Endothelial cell of umbilical vein (primary cell): Measurements from ENCODE around the gene DSCAML1. TPM values are rescaled to one million over a fixed set of nuclear protein-coding genes. Genes with fewer than 3 reads are reported as not detected.

Source experiments
- BruUV-seq: library from RNA; stranded (reverse); fragments of 400-500 nt; replicated peaks from 2 replicates; lab custom pipeline; 2021; lab: Mats Ljungman, UMichigan
- CTCF ChIA-PET: fragments of 300-600, 350-600 bp; sonication (Branson Sonifier 250); formaldehyde crosslinking; loops from one replicate; lab custom pipeline; 2021; ENCODE audit warnings: antibody characterized with exemption, inconsistent platforms; lab: Charles Lee
- POLR2A ChIA-PET: fragments of 300-600, 350-600 bp; sonication (Branson Sonifier 250); formaldehyde crosslinking; loops from one replicate; lab custom pipeline; 2021; ENCODE audit warnings: antibody characterized with exemption, inconsistent platforms; lab: Charles Lee
- DNase-seq: peaks from one replicate; pipeline ENCODE4 v3.0.0-alpha.2; 2011; ENCODE audit warnings: low read depth, low spot score
- FAIRE-seq: peaks from 2 replicates; lab custom pipeline; 2011; peaks lifted over from hg19 to GRCh38; lab: Jason Lieb, UNC
- H2AFZ ChIP-seq: 2 replicates; pipeline ENCODE4 v1.6.0; 2012; ENCODE audit warnings: low read depth, low read length, control low read depth, inconsistent platforms
- H3K27ac ChIP-seq: 2 replicates; pipeline ENCODE4 v1.5.1; 2011; ENCODE audit warnings: low read depth, mild to moderate bottlenecking, control low read depth, low read length, moderate library complexity; ENCODE audit not compliant: insufficient read depth
- H3K27me3 ChIP-seq, 2 experiments: 2 replicates each; pipeline versions ENCODE4 v1.6.0 to v1.6.1; 2011; ENCODE audit warnings: low read length in 2 of 2, mixed read lengths in 1 of 2; ENCODE audit not compliant: control insufficient read depth in 2 of 2, insufficient read depth in 2 of 2
- H3K36me3 ChIP-seq, 2 experiments: 2 replicates in 1 of 2; 3 replicates in 1 of 2; pipeline ENCODE4 v1.5.1; 2011; ENCODE audit warnings: low read length in 2 of 2, mild to moderate bottlenecking in 1 of 2, moderate library complexity in 1 of 2; ENCODE audit not compliant: control insufficient read depth in 2 of 2, insufficient read depth in 2 of 2; ENCODE audit errors: extremely low read depth in 1 of 2
- H3K4me1 ChIP-seq: 3 replicates; pipeline ENCODE4 v1.5.1; 2011; ENCODE audit warnings: mild to moderate bottlenecking, low read length; ENCODE audit not compliant: control insufficient read depth, insufficient read depth; ENCODE audit errors: extremely low read depth
- H3K4me2 ChIP-seq: 2 replicates; pipeline ENCODE4 v1.6.1; 2011; ENCODE audit warnings: low read length, control low read depth, mixed read lengths; ENCODE audit not compliant: insufficient read depth
- H3K4me3 ChIP-seq, 3 experiments: fragments of 200-600 bp in 1 of 3; sonication (generic), shearing (Covaris generic) in 1 of 3; replicated peaks in 1 of 3; 2 replicates each; pipeline ENCODE4 v1.5.1; 2011 to 2016; ENCODE audit warnings: control low read depth in 3 of 3, low read length in 3 of 3, mild to moderate bottlenecking in 2 of 3, inconsistent platforms in 1 of 3, low read depth in 1 of 3, moderate library complexity in 1 of 3; ENCODE audit not compliant: insufficient read depth in 1 of 3
- H3K79me2 ChIP-seq: 2 replicates; pipeline ENCODE4 v1.6.0; 2012; ENCODE audit warnings: low read length, inconsistent platforms; ENCODE audit not compliant: control insufficient read depth, insufficient read depth
- H3K9ac ChIP-seq: replicated peaks from 2 replicates; pipeline ENCODE3; 2011; ENCODE audit warnings: low read length, control low read depth; ENCODE audit not compliant: insufficient read depth; ENCODE audit errors: extremely low read depth
- H3K9me1 ChIP-seq: replicated peaks from 3 replicates; pipeline ENCODE4 v1.6.0; 2011; ENCODE audit warnings: mild to moderate bottlenecking, low read length; ENCODE audit not compliant: control insufficient read depth, insufficient read depth; ENCODE audit errors: extremely low read depth
- H3K9me3 ChIP-seq: replicated peaks from 2 replicates; pipeline ENCODE4 v1.5.1; 2012; ENCODE audit warnings: low read length, inconsistent platforms; ENCODE audit not compliant: control insufficient read depth, insufficient read depth
- H4K20me1 ChIP-seq: replicated peaks from 2 replicates; pipeline ENCODE3; 2011; ENCODE audit warnings: mild to moderate bottlenecking, low read length; ENCODE audit not compliant: control insufficient read depth, insufficient read depth; ENCODE audit errors: extremely low read depth
- EZH2 ChIP-seq: IDR thresholded peaks from 2 replicates; pipeline ENCODE4 v1.6.1; 2012; ENCODE audit warnings: borderline replicate concordance, low read depth, mild to moderate bottlenecking, moderate library complexity, low read length, inconsistent platforms; ENCODE audit not compliant: severe bottlenecking
- FOS ChIP-seq: IDR thresholded peaks from 2 replicates; pipeline ENCODE4 v1.6.1; 2011; ENCODE audit warnings: mild to moderate bottlenecking, low read length, moderate library complexity, borderline replicate concordance; ENCODE audit not compliant: insufficient read depth
- GATA2 ChIP-seq: IDR thresholded peaks from 2 replicates; pipeline ENCODE4 v1.7.0; 2011; ENCODE audit warnings: low read depth, mild to moderate bottlenecking, moderate library complexity, mixed read lengths, low read length; ENCODE audit not compliant: insufficient read length, insufficient read depth
- JUN ChIP-seq: IDR thresholded peaks from 2 replicates; pipeline ENCODE4 v1.6.1; 2011; ENCODE audit warnings: borderline replicate concordance, low read depth; ENCODE audit not compliant: insufficient read length, insufficient read depth
- MYC ChIP-seq: IDR thresholded peaks from one replicate; pipeline ENCODE4 v1.6.1; 2011; ENCODE audit warnings: mild to moderate bottlenecking, low read depth, low read length
- POLR2A ChIP-seq: IDR thresholded peaks from 2 replicates; pipeline ENCODE4 v1.6.1; 2012; ENCODE audit warnings: low read depth, mild to moderate bottlenecking, control low read depth, low read length
- POLR2AphosphoS5 ChIP-seq: IDR thresholded peaks from 2 replicates; pipeline ENCODE4 v1.6.1; 2012; ENCODE audit warnings: low read depth, mild to moderate bottlenecking, control low read depth, low read length, moderate library complexity; ENCODE audit not compliant: insufficient read depth
- dilution Hi-C: fragments of 300-500 bp; cut with MboI; formaldehyde crosslinking; loops from one replicate; pipeline ENCODE4 v1.15.0; 2019; ENCODE audit warnings: low sequenced_read_pairs; ENCODE audit not compliant: extremely low pct_ligation_motif_present
- intact Hi-C: fragments of 100-400 bp; cut with micrococcal nuclease; formaldehyde crosslinking; loops from one replicate; pipeline ENCODE4 v1.10.0; 2022
- polyA plus RNA-seq, 4 experiments: library from polyadenylated mRNA; depleted of rRNA in 3 of 4; stranded (reverse) in 3 of 4; unstranded in 1 of 4; fragments of >200 nt; gene quantifications; 2 replicates each; pipeline versions ENCODE4 v1.2.1 to v1.2.3, GENCODE V29; 2011 to 2012; ENCODE audit warnings: missing spikeins in 1 of 4
- total RNA-seq: library from RNA; stranded (reverse); gene quantifications from 2 replicates; pipeline ENCODE4 v1.2.3, GENCODE V29; 2021
- TF ChIP-seq, protein P1 (sequence below): IDR thresholded peaks from 2 replicates; pipeline ENCODE4 v1.6.1; 2011; ENCODE audit not compliant: insufficient read depth, insufficient read length
- TF ChIP-seq, protein P2 (sequence below), 2 donors: IDR thresholded peaks; 1 replicate in 1 of 2; 2 replicates in 1 of 2; pipeline ENCODE4 v1.5.1; 2011; ENCODE audit warnings: low read length in 2 of 2, mild to moderate bottlenecking in 2 of 2, moderate library complexity in 2 of 2, control low read depth in 1 of 2, inconsistent platforms in 1 of 2, low read depth in 1 of 2; ENCODE audit not compliant: insufficient read depth in 1 of 2; ENCODE audit errors: extremely low read depth in 1 of 2

The DSCAML1 gene
- total and polyA plus RNA-seq, 2 donors (not counting 3 experiments of a cell fraction or from before 2014, with no cell fraction given), result not detected

DNA sequence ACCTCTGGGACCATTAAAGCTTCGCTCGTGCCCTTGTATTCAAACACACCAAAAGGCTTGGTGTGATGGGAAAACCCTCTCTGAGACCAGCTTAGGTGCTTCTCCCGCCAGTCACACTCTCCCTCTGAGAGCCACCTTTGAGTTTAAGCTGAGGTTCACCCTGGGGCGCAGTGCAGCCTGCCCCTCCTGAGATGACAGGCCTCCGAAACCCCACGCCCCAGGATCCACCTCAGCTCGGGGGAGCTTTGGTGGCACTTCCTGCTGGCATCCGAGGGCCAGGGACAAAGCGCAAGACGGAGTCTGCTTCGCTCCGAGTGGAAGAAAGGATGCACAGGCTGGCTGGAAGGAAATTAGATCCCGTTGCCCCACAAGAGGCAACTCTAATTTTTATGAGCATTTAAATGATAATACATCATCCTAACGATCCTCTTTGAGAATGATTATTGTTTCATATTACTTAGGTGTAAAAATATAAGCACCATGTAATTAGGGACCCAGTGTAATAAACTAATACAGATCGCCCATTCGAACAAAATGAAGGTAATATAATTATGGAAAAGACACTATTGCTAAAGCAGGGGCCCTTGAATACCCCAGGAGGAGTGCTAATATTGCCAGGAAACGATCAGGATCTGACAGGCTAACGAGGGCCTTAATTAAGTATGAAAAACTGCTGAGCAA, 334.7 kb downstream of the DSCAML1 start:
- intact Hi-C loops, result no loop called here
- DNase-seq (no peak), FAIRE-seq (no peak)
- H3K27me3 ChIP-seq, result no peaks in the 10 kb centered on the region
- BruUV-seq, result no TSS peak
- H3K4me2 ChIP-seq, result no peak overlapping the region
- no peaks in the 10 kb centered on the region for H4K20me1 ChIP-seq
- H3K36me3 ChIP-seq, result no peaks in the 10 kb centered on the region
- H3K9ac ChIP-seq, result no peak overlapping the region
- no peaks in the 10 kb centered on the region for H3K4me1 ChIP-seq
- H3K9me1 ChIP-seq, result no peaks in the 10 kb centered on the region
- POLR2A ChIA-PET, result no interaction called here
- dilution Hi-C loops, result no loop called here
- H2AFZ ChIP-seq, result no peak overlapping the region
- no peaks in the 10 kb centered on the region for H3K9me3 ChIP-seq
- no peak overlapping the region for H3K4me3 ChIP-seq
- no peak for TF ChIP-seq POLR2A
- no peak for TF ChIP-seq EZH2
- no peak overlapping the region for H3K27ac ChIP-seq
- H3K79me2 ChIP-seq, result no peaks in the 10 kb centered on the region
- CTCF ChIA-PET, result no interaction called here

DNA sequence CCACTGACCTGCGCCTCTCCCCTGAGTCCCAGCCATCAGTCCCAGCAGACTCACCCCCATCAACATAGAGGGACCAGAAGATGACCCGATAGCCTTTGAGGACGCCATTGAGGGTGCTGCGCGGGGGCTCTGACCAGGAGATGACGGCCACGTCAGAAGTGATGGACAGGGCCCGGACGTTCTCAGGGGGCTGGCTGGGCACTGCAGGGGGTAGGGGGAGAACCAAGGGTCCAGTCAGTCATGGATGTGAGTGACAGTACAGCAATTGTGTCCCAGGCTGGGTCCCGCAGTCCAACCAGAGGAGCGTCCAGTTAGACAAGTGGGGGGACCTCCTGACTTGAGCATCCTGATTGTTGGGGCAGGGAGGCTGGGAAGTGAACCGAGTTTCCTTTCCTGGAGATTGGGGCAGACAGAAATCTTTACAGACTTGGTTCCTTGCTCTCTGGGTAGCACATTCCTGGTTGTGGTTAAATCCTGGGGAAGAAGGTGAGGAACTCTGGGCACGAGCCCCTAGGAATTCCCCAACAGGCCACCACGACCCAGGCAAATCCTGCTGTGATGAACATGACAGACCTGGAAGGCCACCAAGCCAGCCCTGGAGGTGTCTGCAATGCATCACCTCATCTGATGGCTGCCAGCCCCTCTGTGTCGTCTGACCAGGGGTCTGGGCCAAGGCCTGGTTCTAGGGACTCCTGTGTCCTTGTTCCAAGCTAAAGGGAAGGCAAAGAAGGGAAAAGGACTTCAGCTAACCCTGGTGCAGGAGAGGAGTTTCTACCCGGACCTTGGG, 335.4 kb downstream of the DSCAML1 start:
- Histone ChIP-seq H2AFZ (no peak overlapping the region), H3K4me2 (no peak overlapping the region), H3K9me3 (no peaks in the 10 kb centered on the region), H3K9me1 (no peaks in the 10 kb centered on the region), H3K27me3 (no peaks in the 10 kb centered on the region), H3K9ac (no peak overlapping the region), H3K4me3 (no peak overlapping the region), H3K79me2 (no peaks in the 10 kb centered on the region), H3K36me3 (no peaks in the 10 kb centered on the region), H3K27ac (no peak overlapping the region), H3K4me1 (no peaks in the 10 kb centered on the region), H4K20me1 (no peaks in the 10 kb centered on the region)
- dilution Hi-C loops (no loop called here), intact Hi-C loops (no loop called here)
- FAIRE-seq (no peak), DNase-seq (no peak)
- no TSS peak for BruUV-seq
- TF ChIP-seq POLR2A, result no peak
- TF ChIP-seq EZH2, result no peak
- no peak for TF ChIP-seq MYC
- TF ChIP-seq, protein P1, sequence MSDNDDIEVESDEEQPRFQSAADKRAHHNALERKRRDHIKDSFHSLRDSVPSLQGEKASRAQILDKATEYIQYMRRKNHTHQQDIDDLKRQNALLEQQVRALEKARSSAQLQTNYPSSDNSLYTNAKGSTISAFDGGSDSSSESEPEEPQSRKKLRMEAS, result no peak
- TF ChIP-seq POLR2AphosphoS5, result no peak
- TF ChIP-seq, protein P2, sequence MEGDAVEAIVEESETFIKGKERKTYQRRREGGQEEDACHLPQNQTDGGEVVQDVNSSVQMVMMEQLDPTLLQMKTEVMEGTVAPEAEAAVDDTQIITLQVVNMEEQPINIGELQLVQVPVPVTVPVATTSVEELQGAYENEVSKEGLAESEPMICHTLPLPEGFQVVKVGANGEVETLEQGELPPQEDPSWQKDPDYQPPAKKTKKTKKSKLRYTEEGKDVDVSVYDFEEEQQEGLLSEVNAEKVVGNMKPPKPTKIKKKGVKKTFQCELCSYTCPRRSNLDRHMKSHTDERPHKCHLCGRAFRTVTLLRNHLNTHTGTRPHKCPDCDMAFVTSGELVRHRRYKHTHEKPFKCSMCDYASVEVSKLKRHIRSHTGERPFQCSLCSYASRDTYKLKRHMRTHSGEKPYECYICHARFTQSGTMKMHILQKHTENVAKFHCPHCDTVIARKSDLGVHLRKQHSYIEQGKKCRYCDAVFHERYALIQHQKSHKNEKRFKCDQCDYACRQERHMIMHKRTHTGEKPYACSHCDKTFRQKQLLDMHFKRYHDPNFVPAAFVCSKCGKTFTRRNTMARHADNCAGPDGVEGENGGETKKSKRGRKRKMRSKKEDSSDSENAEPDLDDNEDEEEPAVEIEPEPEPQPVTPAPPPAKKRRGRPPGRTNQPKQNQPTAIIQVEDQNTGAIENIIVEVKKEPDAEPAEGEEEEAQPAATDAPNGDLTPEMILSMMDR (IDR thresholded peaks at IDR 0.05; ENCODE audit: extremely low read depth in 1 of 2, insufficient read depth in 1 of 2, low read depth in 1 of 2, low read length in 2 of 2), result no peak
- no peak for TF ChIP-seq JUN
- no peak for TF ChIP-seq FOS
- TF ChIP-seq GATA2, result no peak
- CTCF ChIA-PET, result no interaction called here
- POLR2A ChIA-PET, result no interaction called here
